GM12872 (cell line): Measurements from ENCODE around the gene KHDRBS2.

ENCODE experiments used
- CTCF ChIP-seq: IDR thresholded peaks from 3 replicates; pipeline ENCODE4 v1.5.1; 2011; ENCODE audit warnings: low read depth, mild to moderate bottlenecking, low read length, moderate library complexity; ENCODE audit not compliant: insufficient read depth

The KHDRBS2 gene

DNA sequence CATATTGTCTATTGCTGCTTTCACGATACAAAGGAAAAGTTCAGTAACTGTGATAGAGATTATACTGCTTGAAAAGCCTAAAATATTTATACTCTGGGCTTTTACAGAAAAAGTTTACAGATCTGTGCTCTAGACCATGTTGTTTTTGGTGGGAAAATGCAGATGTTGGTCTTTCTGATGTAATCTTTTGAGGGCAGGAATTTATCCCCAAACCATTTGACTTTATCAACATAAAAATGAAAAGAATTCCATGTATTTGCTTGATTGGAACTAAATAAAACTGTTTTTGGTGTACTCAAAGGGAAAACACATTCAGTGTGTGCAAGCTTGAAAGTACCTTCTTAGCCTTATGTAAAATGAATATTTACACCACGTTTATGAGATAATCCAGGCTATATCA, 603.5 kb downstream of the KHDRBS2 start:
- no peak for TF ChIP-seq CTCF

- no peak for TF ChIP-seq CTCF
Observed at GRCh38 chr6:61679625-61680024, 606.4 kb downstream of the KHDRBS2 start.

DNA sequence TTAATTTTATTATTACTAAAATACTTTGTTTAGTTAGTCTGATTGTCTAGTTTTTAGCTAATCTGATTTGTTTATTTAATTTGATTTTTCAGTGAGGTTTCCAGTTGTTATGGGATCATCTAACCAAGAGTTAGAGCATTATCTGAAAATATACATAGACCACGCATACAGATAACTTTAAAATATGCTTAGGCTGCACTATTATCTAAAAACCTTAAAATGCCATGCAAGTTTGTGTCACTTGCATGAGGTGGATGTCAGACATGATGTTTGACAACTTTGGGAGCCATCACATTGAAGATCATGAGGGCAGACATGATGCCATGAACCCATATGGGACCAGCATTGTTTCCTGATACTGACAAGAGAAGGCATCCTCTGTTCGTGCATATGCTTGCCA, 610.3 kb downstream of the KHDRBS2 start:
- no peak for TF ChIP-seq CTCF

DNA sequence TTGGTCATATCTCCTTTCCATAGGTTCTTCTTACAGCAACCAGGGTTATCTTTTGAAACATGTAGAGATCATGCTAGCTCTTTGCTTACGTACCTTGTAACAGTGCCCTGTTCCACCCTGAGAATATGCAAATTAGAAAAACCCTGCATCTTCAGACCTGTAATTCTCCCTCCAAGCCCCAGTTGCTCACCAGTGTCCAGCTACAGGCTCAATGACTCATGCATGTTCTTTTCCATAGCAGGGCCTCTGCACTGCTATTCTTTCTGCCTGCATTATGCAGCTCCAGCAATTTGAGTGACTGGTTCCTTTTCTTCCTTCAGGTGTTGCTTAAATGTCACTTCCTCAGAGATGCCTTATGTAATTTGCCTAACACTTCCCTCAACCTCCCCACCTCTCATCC, 636.2 kb downstream of the KHDRBS2 start:
- TF ChIP-seq CTCF: no peak

- no peak for TF ChIP-seq CTCF
Observed at GRCh38 chr6:61640463-61640862, 645.6 kb downstream of the KHDRBS2 start.
